AG04449 (cell line): ENCODE measurements around the gene SHISA8.

Source experiments
- CTCF ChIA-PET: fragments of 350-600 bp; formaldehyde crosslinking; extraction: SDS; loops from one replicate; lab custom pipeline; 2021; ENCODE audit warnings: antibody characterized with exemption; lab: Yijun Ruan, JAX
- POLR2A ChIA-PET: fragments of 400-600, 350-600 bp; formaldehyde crosslinking; extraction: SDS; loops from one replicate; lab custom pipeline; 2020; ENCODE audit warnings: antibody characterized with exemption, inconsistent platforms; lab: Yijun Ruan, JAX
- DNase-seq: peaks from one replicate; pipeline ENCODE4 v3.0.0-alpha.2; 2010; ENCODE audit warnings: low read depth, low spot score
- H3K4me3 ChIP-seq: 2 replicates; pipeline ENCODE4 v1.5.1; 2011; ENCODE audit warnings: low read depth, mild to moderate bottlenecking, control low read depth, low read length
- TF ChIP-seq, protein P1 (sequence below): IDR thresholded peaks from one replicate; pipeline ENCODE4 v1.5.1; 2011; ENCODE audit warnings: mild to moderate bottlenecking, moderate library complexity, low read length, control low read depth, inconsistent platforms; ENCODE audit not compliant: insufficient read depth; ENCODE audit errors: missing control alignments

Gene SHISA8

DNA sequence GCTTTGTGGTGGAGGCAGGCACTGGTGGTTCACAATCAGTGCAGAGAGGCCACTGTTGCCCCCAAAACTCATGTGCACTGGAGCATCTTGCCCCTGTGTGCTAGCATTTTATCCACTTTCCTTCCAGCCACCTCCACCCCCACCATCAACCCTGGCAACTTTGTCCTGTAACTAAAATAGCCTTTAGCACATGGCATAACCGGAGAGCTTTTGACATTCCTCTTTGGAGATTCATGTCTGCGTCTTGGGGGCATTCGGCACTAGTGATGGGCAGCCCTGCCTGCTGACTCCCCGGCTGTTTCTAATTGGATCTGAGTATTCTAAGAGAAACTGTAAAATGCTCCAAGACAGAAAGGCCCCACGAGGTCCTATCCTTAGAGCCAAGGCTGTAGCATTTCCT is 15.8 kb downstream of the SHISA8 start:
- no peak for DNase-seq
- CTCF ChIA-PET = interaction anchor here (1.0 to 1.1 kb wide), 2 partner anchors 29 to 152 kb away, joined by 3 read pairs; no protein-coding TSS in a partner anchor
- H3K4me3 ChIP-seq = no peak overlapping the region
- POLR2A ChIA-PET = no interaction called here
- TF ChIP-seq, protein P1, sequence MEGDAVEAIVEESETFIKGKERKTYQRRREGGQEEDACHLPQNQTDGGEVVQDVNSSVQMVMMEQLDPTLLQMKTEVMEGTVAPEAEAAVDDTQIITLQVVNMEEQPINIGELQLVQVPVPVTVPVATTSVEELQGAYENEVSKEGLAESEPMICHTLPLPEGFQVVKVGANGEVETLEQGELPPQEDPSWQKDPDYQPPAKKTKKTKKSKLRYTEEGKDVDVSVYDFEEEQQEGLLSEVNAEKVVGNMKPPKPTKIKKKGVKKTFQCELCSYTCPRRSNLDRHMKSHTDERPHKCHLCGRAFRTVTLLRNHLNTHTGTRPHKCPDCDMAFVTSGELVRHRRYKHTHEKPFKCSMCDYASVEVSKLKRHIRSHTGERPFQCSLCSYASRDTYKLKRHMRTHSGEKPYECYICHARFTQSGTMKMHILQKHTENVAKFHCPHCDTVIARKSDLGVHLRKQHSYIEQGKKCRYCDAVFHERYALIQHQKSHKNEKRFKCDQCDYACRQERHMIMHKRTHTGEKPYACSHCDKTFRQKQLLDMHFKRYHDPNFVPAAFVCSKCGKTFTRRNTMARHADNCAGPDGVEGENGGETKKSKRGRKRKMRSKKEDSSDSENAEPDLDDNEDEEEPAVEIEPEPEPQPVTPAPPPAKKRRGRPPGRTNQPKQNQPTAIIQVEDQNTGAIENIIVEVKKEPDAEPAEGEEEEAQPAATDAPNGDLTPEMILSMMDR = no peak

DNA sequence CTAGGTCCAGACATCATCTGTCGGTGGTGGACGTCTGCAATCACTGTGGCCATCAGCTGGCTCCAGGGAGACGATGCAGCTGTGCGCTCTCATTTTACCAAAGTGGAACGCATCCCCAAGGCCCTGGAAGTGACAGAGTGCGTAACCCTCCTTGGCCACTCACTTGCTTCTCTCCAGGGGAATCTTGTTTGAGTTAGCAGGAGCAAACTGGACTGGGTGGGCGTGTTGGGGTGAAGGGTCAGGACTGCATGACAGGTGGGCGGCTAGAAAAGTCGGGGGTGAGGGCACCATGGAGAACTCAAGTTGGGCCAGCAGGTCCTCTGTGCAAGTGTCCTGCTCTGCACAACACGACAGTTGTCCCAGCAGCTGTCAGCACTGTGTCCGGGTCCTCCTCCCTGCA is 16.2 kb downstream of the SHISA8 start:
- no peak overlapping the region for H3K4me3 ChIP-seq
- DNase-seq = no peak
- ChIA-PET POLR2A (no interaction called here), CTCF (interaction anchor here (1.0 kb wide), 1 partner anchor 152 kb away, joined by 3 read pairs; no protein-coding TSS in a partner anchor)
- TF ChIP-seq, protein P1 = no peak

DNA sequence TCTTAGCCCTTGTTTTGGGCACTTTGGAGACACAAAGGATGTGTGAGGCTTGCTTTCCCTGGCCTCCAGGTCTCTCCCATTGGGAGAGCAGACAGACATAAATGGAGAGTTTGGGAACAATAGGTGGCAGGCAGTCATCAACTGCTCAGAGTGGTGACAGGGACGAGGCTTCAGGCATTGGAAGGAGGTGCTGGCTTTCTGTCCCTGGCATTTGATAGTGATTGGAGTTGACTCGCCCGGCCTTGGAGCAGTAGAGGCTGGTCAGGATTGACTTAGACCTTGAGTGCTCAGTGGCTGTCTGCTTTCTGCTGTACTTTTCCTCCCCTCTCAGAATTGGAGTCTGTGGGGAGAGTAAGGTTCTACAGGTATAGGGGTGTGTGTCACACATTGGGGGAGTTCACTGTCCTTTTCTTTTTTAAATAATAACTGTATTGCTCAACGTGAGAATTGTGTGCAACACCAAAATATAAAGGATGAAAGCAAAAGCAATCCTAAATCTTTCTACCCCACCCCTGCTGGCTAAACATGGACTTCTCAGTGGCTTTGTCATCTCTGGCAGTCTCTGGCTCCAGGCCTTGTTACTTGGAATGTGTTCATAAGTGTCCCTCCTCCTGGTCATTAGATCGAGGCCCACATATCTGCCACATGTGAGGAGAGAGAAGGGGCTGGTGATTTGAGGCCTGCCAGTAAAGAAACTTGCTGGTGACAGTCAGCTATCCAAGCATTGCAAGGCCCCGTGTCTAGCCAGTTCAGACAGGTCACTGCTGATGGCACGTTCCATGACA is 21.1 kb downstream of the SHISA8 start:
- no peak for DNase-seq
- CTCF ChIA-PET = interaction anchor here (0.6 to 1.7 kb wide), 2 partner anchors 11 to 47 kb away, joined by 3 to 4 read pairs; no protein-coding TSS in a partner anchor
- no peak overlapping the region for H3K4me3 ChIP-seq
- TF ChIP-seq, protein P1 = no peak
- POLR2A ChIA-PET = interaction anchor here (0.7 kb wide), 1 partner anchor 14 kb away, joined by 3 read pairs; no protein-coding TSS in a partner anchor

DNA sequence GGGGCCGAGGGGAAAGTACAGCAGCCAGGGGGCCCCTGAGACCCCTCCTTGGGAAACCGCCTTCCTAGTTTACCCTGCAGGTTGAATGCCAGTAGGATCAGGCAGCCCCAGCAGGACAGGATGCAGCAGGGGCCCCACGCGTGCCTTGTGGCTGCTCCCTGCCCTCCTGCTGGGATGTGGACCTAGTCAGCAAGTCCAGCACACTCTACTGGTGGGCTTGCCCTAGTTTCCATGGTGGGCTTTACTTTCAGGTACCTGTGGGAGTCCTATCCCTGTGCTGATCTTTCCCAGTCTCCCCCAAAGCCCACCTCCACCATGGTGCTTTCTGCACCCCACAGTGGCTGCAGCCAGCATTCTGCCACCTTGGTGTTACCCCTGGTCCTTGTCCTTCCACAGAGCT is 22.2 kb downstream of the SHISA8 start:
- TF ChIP-seq, protein P1 = no peak
- DNase-seq = no peak
- no peak overlapping the region for H3K4me3 ChIP-seq
- ChIA-PET CTCF (interaction anchor here (0.6 kb wide), 1 partner anchor 48 kb away, joined by 3 read pairs; no protein-coding TSS in a partner anchor), POLR2A (no interaction called here)

DNA sequence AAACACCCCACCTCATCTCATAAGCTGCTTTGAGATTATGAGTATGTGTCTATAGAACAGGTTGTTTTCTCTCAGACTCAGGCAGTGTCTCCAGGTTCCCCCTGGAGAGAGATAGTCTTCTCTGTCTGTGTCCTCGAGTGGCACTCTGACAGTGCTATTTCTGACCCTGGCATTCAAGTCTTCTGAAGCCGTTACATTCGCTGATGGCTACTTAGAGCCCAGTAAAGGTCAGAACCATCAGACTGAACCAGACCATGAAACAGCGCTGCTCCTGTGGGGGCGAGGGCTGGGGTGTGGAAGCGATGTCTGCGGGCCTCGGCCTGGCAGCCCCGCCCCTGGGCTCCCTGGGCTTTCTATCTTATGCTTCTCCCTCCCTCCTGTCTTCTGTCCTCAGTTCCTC is 23.5 kb downstream of the SHISA8 start:
- CTCF ChIA-PET = interaction anchor here (1.0 kb wide), 2 partner anchors 19 to 194 kb away, joined by 3 read pairs; no protein-coding TSS in a partner anchor
- TF ChIP-seq, protein P1 = no peak
- no peak overlapping the region for H3K4me3 ChIP-seq
- no peak for DNase-seq
- POLR2A ChIA-PET = no interaction called here

DNA sequence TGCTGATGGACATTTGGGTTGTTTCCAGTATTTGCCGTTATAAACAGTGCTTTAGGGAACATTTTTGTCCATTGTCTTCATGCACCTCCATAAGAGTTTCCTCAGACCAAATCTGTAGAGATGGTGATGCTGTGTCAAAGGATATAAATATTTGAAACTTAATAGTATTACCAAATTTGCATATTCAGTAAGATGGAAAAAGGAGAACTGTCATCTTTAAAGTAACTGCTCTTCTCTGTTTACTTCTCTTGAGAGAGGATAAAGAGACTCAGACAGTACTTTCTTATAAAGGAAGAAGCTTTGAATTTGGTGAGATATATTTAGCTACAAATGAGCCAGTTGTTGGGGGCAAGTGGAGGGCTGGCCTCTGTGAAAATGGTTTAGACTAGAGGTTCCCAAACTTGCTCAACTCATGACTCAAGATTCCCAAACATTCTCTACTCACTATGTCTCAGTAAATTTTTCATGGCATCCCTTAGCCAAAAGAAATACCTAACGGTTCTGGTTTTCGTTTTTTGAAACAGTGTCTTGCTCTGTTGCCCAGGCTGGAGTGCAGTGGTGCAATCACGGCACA is 26.2 kb downstream of the SHISA8 start:
- no peak overlapping the region for H3K4me3 ChIP-seq
- POLR2A ChIA-PET = no interaction called here
- CTCF ChIA-PET = interaction anchor here (0.7 to 1.2 kb wide), 3 partner anchors 18 to 142 kb away, joined by 3 to 4 read pairs (median 3); no protein-coding TSS in a partner anchor
- DNase-seq = no peak
- TF ChIP-seq, protein P1 = no peak
